Omental fat pad (tissue), 4 donors: ENCODE measurements around the gene CRBN. TPM values are rescaled to one million over a fixed set of nuclear protein-coding genes. Genes with fewer than 3 reads are reported as not detected.

Source experiments
- ATAC-seq: fragments of 150-250 bp; one replicate; pipeline ENCODE4 v1.9.1; 2016; ENCODE audit warnings: mild to moderate bottlenecking, moderate library complexity; ENCODE audit not compliant: low FRiP score
- DNase-seq: peaks from one replicate; pipeline ENCODE4 v3.0.0-alpha.2; 2019; ENCODE audit warnings: low spot score
- CTCF ChIP-seq, 3 donors: fragments of 450-650 bp; IDR thresholded peaks; one replicate each; pipeline ENCODE4 v1.5.1; 2016 to 2017; ENCODE audit warnings: antibody characterized with exemption in 3 of 3, mild to moderate bottlenecking in 3 of 3, moderate library complexity in 2 of 3
- total RNA-seq, 4 donors: library from RNA; depleted of rRNA; stranded (reverse); fragments of >200 nt; gene quantifications; one replicate each; pipeline ENCODE4 v1.1.0, GENCODE V29; 2016

Gene CRBN
- total RNA-seq, 4 donors from 2014 or later = 63.2 to 137 (median 69.2) TPM

- DNase-seq (no peak), ATAC-seq (no peak)
- TF ChIP-seq CTCF (IDR thresholded peaks at IDR 0.05) = no peak
These were observed 22.1 kb upstream of the CRBN start for GRCh38 chr3:3201611-3202010.

GRCh38 chr3:3200632-3201212, 21.2 kb upstream of the CRBN start:
- DNase-seq (no peak), ATAC-seq (no peak)
- peak in 1 of 3 donors; percentile 55 for TF ChIP-seq CTCF (IDR thresholded peaks at IDR 0.05)

- ATAC-seq (no peak), DNase-seq (no peak)
- no peak for TF ChIP-seq CTCF (IDR thresholded peaks at IDR 0.05)
These were observed 19.8 kb upstream of the CRBN start for GRCh38 chr3:3199306-3199705.

- ATAC-seq = no peak
- no peak for DNase-seq
- no peak for TF ChIP-seq CTCF (IDR thresholded peaks at IDR 0.05)
These were observed 16.8 kb upstream of the CRBN start for GRCh38 chr3:3196148-3196861.

GRCh38 chr3:3194861-3195260, 15.4 kb upstream of the CRBN start:
- ATAC-seq = no peak
- DNase-seq = no peak
- TF ChIP-seq CTCF (IDR thresholded peaks at IDR 0.05) = no peak

GRCh38 chr3:3192286-3192675, 12.8 kb upstream of the CRBN start:
- ATAC-seq = no peak
- TF ChIP-seq CTCF (IDR thresholded peaks at IDR 0.05) = no peak
- no peak for DNase-seq

- no peak for DNase-seq
- TF ChIP-seq CTCF (IDR thresholded peaks at IDR 0.05) = no peak
- ATAC-seq = no peak
These were observed 12.3 kb upstream of the CRBN start for GRCh38 chr3:3191675-3192285.
